DMS 273 treated with DMSO at 0.1 percent for 48 hours (cell line): ENCODE measurements around the gene MAD1L1.
"Not testable (repeated sequence)": the region's sequence is repeated elsewhere in the genome, so short reads cannot be mapped to it uniquely, and the experiment has no call there.

Experiments
- DNase-seq: peaks from one replicate; lab custom pipeline; 2025; lab: John Stamatoyannopoulos, UW

The MAD1L1 gene

GRCh38 chr7:2173189-2173827 lies 59.4 kb downstream of the MAD1L1 start:
- no peak for DNase-seq

GRCh38 chr7:2172311-2173188 lies 60.2 kb downstream of the MAD1L1 start:
- DNase-seq = peak; percentile 65

GRCh38 chr7:2171855-2172254 lies 60.9 kb downstream of the MAD1L1 start:
- no peak for DNase-seq

- DNase-seq = no peak
Observed at GRCh38 chr7:2170576-2171521, 61.9 kb downstream of the MAD1L1 start.

- DNase-seq = no peak
Observed at GRCh38 chr7:2169923-2170575, 62.7 kb downstream of the MAD1L1 start.

GRCh38 chr7:2168615-2169311 lies 64.0 kb downstream of the MAD1L1 start:
- DNase-seq = no peak

GRCh38 chr7:2166625-2167280 lies 66.0 kb downstream of the MAD1L1 start:
- no peak for DNase-seq

- DNase-seq = no peak
Observed at GRCh38 chr7:2165610-2166594, 66.8 kb downstream of the MAD1L1 start.

- no peak for DNase-seq
Observed at GRCh38 chr7:2165239-2165609, 67.5 kb downstream of the MAD1L1 start.

- no peak for DNase-seq
Observed at GRCh38 chr7:2164646-2165045, 68.1 kb downstream of the MAD1L1 start.

GRCh38 chr7:2163600-2164555 lies 68.9 kb downstream of the MAD1L1 start:
- DNase-seq = no peak

GRCh38 chr7:2162959-2163358 lies 69.8 kb downstream of the MAD1L1 start:
- DNase-seq = no peak

- DNase-seq = not testable (repeated sequence)
Observed at GRCh38 chr7:2162004-2162902, 70.5 kb downstream of the MAD1L1 start.

GRCh38 chr7:2159176-2159520 lies 73.6 kb downstream of the MAD1L1 start:
- no peak for DNase-seq

GRCh38 chr7:2158331-2159175 lies 74.2 kb downstream of the MAD1L1 start:
- no peak for DNase-seq
